ENCODE data around the gene FEM1B.

Gene FEM1B

DNA sequence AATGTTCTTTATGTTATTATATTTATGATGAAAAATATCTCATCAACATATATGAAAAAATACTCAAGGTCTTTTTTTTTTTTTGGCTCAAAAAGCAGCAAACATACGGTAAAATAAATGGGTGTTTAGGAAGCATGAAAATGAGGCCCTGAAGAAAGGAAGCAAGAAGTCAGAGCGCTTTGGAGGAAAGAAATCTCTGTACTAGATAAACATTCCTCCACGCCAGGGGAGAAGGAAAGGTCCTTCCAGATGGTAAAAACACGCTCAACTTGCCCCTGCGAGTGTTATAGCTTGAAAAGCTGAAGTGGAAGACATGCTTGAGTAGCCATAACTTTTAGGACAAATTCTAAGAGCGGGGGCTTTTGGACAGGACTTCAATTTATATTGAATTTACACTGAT, 52.9 kb downstream of the FEM1B start:
- no peak for DNase-seq

DNA sequence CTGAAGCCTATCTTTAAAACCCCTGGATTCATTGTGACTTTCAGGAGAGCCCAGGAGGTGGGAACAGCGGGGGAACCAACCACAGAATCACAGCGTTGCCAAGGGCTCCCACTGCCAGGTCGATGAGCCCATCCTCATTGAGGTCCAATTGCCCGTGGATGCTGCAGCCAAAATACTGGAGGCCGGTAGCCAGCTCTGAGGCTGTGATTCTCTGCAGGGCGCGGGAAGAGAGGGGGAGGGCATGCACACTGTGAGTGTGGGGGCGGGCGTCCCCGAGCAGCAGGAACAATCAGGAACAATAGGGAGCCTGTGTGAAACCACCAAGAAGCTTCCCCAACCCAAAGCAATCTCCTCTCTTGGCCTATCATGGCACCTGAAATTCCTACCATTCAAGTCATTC, 53.4 kb downstream of the FEM1B start:
- DNase-seq = no peak

DNA sequence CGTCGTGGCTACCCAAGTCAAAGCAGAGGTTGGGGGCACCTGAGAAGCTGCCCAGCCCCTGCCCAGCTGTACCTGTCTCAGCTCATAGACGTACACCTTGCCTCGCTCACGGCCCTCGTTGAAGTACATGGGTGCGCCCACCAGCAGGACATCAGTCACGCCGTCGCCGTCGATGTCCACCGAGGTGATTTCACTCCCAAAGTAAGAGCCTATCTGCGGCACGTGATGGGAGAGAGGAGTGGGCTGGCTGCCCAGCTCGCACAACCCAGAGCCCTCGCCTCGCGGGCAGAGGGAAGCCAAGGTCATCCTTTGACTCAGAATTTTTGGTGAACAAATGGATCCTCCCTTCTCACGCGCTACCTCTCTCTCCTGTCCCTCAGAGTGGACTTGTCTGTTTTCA, 54.7 kb downstream of the FEM1B start:
- DNase-seq = no peak

- no peak for DNase-seq
Measured at GRCh38 chr15:68333775-68334470, 56.4 kb downstream of the FEM1B start.

DNA sequence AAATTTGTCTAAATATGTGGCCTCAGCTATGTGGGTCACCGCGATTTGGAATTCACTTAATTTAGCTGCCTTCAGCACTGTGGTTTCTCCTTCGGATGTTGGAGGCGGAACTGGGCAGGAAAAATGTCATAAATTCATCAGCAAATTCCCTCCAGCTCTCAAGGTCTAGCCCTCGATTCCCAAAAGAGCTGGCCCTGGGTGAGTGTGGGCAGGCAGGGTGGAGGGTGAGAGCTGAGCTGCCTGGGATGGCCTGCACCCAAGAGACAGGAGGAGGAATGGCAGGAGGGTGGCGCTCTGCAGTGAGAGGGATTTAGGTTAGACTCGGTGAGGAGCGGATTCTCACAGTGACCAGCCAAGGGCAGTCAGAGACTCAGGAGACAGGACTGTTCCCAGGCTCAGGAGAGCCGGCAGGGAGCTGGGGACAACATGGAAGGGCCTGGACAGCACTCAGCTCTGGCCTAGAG, 57.1 kb downstream of the FEM1B start:
- no peak for DNase-seq

GRCh38 chr15:68335251-68335650, 57.7 kb downstream of the FEM1B start:
- DNase-seq = no peak

DNA sequence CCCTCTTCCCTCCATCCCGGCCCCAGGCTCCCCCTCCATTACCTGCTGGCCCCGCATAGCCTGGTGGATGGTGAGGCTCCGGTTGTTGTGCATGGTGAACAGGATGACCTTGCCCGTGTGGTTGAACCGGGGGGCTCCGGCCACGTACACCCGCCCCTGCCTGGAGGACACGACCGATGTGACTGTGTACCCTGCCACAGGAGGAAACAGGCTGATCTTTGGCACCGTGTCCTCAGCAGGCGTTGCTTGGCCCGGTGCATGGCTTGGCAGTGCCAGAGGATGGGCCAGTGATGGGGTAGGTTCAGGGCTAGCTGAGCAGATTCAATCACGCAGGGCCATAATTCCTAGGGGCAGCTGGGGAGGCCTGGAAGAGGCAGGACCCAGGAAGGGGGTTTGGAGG, 58.1 kb downstream of the FEM1B start:
- no peak for DNase-seq

DNA sequence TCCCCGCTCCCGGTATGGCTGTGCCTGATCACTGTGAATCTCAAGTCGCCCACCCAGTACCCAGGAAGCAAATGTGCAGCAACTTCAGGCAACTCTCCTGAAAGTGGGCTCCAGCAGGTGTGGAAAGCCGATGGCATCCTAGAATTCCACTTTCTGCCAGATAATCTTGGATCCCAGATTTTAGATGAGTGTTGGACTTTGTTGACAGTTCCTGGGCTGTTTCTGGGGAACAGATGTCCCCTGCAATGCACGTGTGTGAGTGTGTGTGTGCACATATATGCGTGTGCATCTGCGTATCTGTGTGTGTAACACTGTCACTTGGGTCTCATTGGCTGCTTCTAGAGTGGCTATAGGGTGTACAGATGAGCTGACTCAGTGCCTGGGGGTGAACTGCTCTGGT, 59.0 kb downstream of the FEM1B start:
- DNase-seq = no peak

- no peak for DNase-seq
Measured at GRCh38 chr15:68337826-68338225, 60.3 kb downstream of the FEM1B start.

DNA sequence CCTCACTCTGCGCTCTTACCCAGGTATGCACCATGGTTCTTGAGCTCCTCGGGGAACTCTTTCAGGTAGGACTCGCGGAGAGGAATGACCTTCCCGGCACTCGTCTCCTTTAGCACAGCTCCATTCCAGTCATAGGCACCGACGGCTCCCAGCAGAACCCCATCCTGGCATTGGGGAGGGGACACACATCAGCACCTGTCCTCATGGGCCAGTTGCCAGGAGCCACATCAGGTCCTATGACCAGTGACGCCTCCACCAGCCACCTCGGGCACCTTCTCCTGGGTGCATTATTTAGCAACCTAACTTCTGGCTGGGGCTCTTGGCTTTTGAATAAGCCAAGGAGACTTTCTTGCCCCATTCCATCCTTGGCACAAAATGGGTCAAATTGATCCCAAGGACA, 61.9 kb downstream of the FEM1B start:
- no peak for DNase-seq

DNA sequence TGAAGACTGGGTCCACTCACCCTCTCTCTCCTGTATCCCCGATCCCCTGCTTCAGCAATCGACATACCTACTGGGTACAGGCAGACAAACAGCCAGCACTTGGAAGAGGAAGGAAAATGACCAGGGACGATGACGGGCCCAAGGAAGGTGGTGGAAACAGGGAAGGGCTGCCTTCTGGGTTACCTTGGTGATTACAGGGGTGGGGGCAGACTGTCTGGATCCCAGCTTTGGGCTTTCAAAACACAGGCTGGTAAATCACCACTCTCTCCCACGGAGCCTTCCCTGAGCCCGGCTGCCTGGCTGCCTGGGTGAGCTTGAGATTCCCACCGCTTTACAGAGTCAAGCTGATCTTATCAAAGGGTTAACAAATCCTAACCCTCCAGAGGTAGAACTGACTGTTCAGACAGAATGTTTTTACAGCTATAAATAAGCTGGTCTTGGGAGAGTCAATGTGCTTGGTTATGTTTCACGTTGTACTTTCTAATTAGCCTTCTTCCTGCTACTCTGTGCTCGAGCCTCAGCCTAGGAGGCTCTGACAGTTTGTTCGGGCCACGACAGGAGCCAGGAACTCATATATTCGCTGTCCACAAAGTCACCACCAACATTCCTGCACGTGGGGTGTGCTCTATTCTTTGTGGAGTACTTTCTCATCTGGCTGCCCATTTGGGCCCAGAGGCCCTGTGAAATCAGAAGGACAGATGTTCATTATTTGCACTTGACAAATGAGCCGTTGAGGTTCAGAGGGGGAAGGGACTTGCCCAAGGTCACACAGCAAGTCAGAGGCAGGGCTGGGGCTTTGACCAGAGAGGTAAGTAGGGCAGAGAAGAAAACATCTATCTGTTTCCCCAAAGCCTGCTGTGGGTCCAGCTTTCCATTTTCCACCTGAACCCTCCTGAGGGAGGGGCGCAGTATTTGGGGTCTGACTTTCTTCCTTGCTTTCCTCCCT, 63.5 kb downstream of the FEM1B start:
- no peak for DNase-seq

DNA sequence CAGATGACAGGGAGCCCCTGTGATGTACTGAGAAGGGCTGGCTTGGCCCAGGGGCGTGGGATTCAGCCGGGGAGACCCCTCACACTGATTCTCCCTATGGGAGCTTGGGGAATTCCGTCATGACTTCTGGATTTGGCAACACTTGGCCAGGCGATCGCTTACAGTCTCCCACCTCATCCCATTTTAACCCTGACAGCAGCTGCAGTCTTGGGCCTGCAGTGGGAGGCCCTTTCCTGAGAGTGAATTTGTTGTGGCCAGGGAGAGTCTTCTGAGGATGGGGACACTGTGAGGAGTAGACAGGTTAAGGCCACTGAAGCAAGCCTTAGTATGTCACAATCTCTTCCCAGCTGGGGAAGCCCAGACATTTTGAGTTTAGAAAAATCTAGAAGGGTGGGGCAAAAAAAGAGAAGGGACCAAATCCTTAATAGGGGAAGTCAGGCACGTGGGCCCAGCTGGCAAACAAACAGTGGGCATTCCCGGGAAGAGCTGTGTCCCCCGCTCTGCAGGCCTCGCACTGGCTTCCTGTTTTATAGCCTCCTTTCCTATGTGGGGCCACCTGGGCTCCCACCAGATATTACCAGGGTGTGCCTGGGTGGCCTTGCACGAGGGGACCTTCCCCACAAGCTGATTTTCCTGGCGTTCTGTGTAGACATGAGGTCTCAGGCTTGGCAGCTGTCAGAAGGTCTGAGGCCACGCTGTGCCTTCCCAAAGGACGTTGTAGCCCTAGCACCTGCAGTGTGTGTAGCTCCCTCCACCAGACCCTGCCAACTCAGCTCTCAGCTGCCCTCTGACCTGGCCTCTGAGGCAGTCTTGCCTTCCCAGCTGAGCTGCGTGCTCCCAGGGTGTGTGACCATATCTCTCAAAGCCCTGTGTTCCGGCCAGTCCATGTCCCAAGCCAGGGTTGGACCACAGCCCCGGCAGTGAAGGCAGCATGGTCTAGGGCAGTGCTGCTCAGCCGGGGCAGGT, 64.5 kb downstream of the FEM1B start:
- no peak for DNase-seq

- DNase-seq = no peak
Measured at GRCh38 chr15:68343579-68344225, 66.2 kb downstream of the FEM1B start.

DNA sequence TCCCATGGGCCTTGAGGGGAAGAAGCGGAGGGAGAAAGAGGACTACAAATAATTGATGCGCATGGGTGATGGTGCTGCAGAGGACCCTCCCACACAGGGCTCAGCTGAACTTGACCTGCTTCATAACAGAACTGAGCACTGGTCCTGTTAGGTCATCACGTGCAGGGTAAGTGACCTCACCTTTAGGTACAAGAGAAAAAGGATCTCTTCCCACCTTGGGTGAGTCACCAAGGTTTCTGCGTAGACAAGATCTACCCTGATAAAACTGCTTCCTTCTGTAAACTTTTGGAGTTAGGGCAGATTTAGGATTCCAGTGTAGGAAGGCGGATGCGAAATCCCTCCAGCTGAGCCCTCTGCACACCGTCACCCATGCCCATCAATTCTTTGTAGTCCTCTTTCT, 67.1 kb downstream of the FEM1B start:
- DNase-seq = peak; percentile 11
